Measurements from ENCODE around the gene ST3GAL2. TPM values are rescaled to one million over a fixed set of nuclear protein-coding genes. Genes with fewer than 3 reads are reported as not detected.

Gene ST3GAL2
- total RNA-seq, 1 experiment from 2014 or later: 7.7 TPM

- intact Hi-C loops (cut with micrococcal nuclease): no loop called here
- POLR2A ChIA-PET: no interaction called here
- DNase-seq (ENCODE audit: unreplicated experiment): no peak
- TF ChIP-seq CTCF (IDR thresholded peaks at IDR 0.05; ENCODE audit: unreplicated experiment): no peak
- no TSS peak for BruUV-seq (replicated peaks)
- peaks cover 5% of the 10 kb centered on the region for H3K4me1 Mint-ChIP-seq (ENCODE audit: insufficient read depth, unreplicated experiment)
- no peaks in the 10 kb centered on the region for H3K27me3 Mint-ChIP-seq (ENCODE audit: insufficient read depth, unreplicated experiment)
- CTCF ChIA-PET: interaction anchor here (0.5 kb wide), 1 partner anchor 339 kb away, joined by 3 read pairs; no protein-coding TSS in a partner anchor
- no peak overlapping the region for H3K27ac Mint-ChIP-seq (ENCODE audit: low read depth, unreplicated experiment)
- no peak overlapping the region for H3K4me3 Mint-ChIP-seq (ENCODE audit: unreplicated experiment)
- H3K9me3 Mint-ChIP-seq (ENCODE audit: unreplicated experiment): no peaks in the 10 kb centered on the region
- H3K36me3 Mint-ChIP-seq (ENCODE audit: insufficient read depth, unreplicated experiment): peaks cover 19% of the 10 kb centered on the region
Observed at GRCh38 chr16:70466805-70467076, 27.8 kb upstream of the ST3GAL2 start.

DNA sequence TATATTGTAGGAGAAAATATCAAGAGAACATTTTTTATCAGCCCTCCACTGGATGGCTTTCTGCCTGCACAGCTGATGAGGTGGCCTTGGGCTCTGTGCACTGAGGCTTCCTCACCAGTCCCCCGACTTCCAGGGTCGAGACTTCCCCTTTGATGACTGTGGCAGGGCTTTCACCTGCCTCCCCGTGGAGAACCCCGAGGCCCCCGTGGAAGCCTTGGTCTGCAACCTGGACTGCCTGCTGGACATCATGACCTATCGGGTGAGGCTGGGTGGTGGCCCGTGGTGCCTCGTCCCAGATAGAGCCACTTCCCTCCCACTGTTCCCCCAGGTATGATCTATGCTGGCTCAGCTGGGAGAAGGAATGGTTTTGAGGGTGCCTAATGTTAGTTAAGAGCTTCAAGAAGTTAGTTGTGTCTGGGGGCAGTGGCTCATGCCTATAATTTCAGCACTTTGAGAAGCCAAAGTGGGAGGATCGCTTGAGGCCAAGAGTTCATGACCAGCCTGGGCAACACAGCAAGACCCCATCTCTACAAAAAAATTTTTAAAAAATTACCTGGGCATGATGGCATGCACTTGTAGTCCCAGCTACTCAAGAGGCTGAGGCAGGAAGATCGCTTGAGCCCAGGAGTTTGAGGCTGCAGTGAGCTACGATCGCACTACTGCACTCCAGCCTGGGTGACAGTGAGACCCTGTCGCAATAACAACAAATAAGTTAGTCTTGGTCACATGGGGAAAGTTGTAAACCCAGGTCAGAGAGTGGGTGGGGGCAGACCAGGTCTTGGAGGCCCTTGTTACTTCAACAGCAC lies 27.3 kb upstream of the ST3GAL2 start:
- H3K27ac Mint-ChIP-seq (ENCODE audit: low read depth, unreplicated experiment): no peak overlapping the region
- no peak for TF ChIP-seq CTCF (IDR thresholded peaks at IDR 0.05; ENCODE audit: unreplicated experiment)
- peaks cover 1% of the 10 kb centered on the region for H3K4me1 Mint-ChIP-seq (ENCODE audit: insufficient read depth, unreplicated experiment)
- H3K36me3 Mint-ChIP-seq (ENCODE audit: insufficient read depth, unreplicated experiment): peaks cover 19% of the 10 kb centered on the region
- H3K27me3 Mint-ChIP-seq (ENCODE audit: insufficient read depth, unreplicated experiment): no peaks in the 10 kb centered on the region
- intact Hi-C loops (cut with micrococcal nuclease): no loop called here
- ChIA-PET CTCF (interaction anchor here (0.5 kb wide), 1 partner anchor 339 kb away, joined by 3 read pairs; no protein-coding TSS in a partner anchor), POLR2A (no interaction called here)
- H3K9me3 Mint-ChIP-seq (ENCODE audit: unreplicated experiment): no peaks in the 10 kb centered on the region
- no peak for DNase-seq (ENCODE audit: unreplicated experiment)
- BruUV-seq (replicated peaks): no TSS peak
- no peak overlapping the region for H3K4me3 Mint-ChIP-seq (ENCODE audit: unreplicated experiment)

GRCh38 chr16:70463235-70463634 lies 24.3 kb upstream of the ST3GAL2 start:
- H3K4me3 Mint-ChIP-seq (ENCODE audit: unreplicated experiment): no peak overlapping the region
- TF ChIP-seq CTCF (IDR thresholded peaks at IDR 0.05; ENCODE audit: unreplicated experiment): no peak
- no peaks in the 10 kb centered on the region for H3K9me3 Mint-ChIP-seq (ENCODE audit: unreplicated experiment)
- CTCF ChIA-PET: interaction anchor here (0.6 kb wide), 1 partner anchor 24 kb away, joined by 3 read pairs; no protein-coding TSS in a partner anchor
- no peak overlapping the region for H3K27ac Mint-ChIP-seq (ENCODE audit: low read depth, unreplicated experiment)
- no peaks in the 10 kb centered on the region for H3K27me3 Mint-ChIP-seq (ENCODE audit: insufficient read depth, unreplicated experiment)
- intact Hi-C loops (cut with micrococcal nuclease): no loop called here
- DNase-seq (ENCODE audit: unreplicated experiment): no peak
- peaks cover 13% of the 10 kb centered on the region for H3K36me3 Mint-ChIP-seq (ENCODE audit: insufficient read depth, unreplicated experiment)
- POLR2A ChIA-PET: no interaction called here
- no TSS peak for BruUV-seq (replicated peaks)
- no peaks in the 10 kb centered on the region for H3K4me1 Mint-ChIP-seq (ENCODE audit: insufficient read depth, unreplicated experiment)

DNA sequence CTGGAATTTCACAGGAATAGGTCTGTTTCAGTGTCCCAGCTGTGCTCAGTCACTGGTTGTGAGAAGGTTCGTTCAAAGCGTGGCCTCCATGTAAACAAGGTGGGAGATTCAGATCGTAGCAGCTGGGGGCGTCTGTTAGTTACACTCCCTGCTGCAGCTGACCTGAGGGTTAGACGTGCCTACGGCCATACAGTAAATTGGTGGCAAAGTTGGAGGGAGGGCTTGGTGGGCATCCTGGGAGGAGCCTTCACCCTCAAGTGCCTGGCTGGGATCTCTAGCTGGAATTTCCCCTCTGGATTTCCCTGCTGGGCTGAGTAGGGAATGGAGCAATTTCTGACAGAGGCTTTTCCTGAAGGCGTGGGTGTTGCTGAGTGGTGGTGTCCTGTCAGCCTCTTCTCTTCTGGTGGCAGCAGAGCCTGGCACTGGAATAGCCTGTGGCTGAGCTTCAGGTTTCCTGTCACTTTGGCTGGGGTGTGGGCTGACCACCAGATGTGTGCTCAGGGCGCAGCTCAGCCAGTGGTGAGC lies 21.9 kb upstream of the ST3GAL2 start:
- CTCF ChIA-PET: interaction anchor here (0.6 kb wide), 1 partner anchor 13 kb away, joined by 3 read pairs; no protein-coding TSS in a partner anchor

More for the DNA sequence above, 21.9 kb upstream of the ST3GAL2 start:
- POLR2A ChIA-PET: interaction anchor here (0.7 kb wide), 1 partner anchor 69 kb away, joined by 3 read pairs; no protein-coding TSS in a partner anchor
- no peaks in the 10 kb centered on the region for H3K27me3 Mint-ChIP-seq (ENCODE audit: insufficient read depth, unreplicated experiment)
- no TSS peak for BruUV-seq (replicated peaks)
- no peak for DNase-seq (ENCODE audit: unreplicated experiment)
- no peak overlapping the region for H3K4me3 Mint-ChIP-seq (ENCODE audit: unreplicated experiment)
- no peaks in the 10 kb centered on the region for H3K9me3 Mint-ChIP-seq (ENCODE audit: unreplicated experiment)
- TF ChIP-seq CTCF (IDR thresholded peaks at IDR 0.05; ENCODE audit: unreplicated experiment): no peak
- intact Hi-C loops (cut with micrococcal nuclease): no loop called here
- no peak overlapping the region for H3K27ac Mint-ChIP-seq (ENCODE audit: low read depth, unreplicated experiment)
- peaks cover 14% of the 10 kb centered on the region for H3K36me3 Mint-ChIP-seq (ENCODE audit: insufficient read depth, unreplicated experiment)
- no peaks in the 10 kb centered on the region for H3K4me1 Mint-ChIP-seq (ENCODE audit: insufficient read depth, unreplicated experiment)
